Smooth muscle cell of the coronary artery (primary cell): Measurements from ENCODE around the gene NTN5. TPM values are rescaled to one million over a fixed set of nuclear protein-coding genes. Genes with fewer than 3 reads are reported as not detected.

Source experiments
- total RNA-seq: library from RNA; depleted of rRNA; stranded (reverse); fragments of >200 nt; gene quantifications from 2 replicates; pipeline ENCODE4 v1.2.3, GENCODE V29; 2014; ENCODE audit warnings: low replicate concordance

Gene NTN5
- total RNA-seq: under 0.01 and 0.08 TPM in 2 replicates

GRCh38 chr19:48672994-48673393, at the start of gene NTN5:
TSS of gene NTN5 (minus strand) at chr19:48673017. CDS start at chr19:48670986, 2,031 bp downstream.

GRCh38 chr19:48719263-48720171, 46.7 kb upstream of the NTN5 start, which contains the start of gene MAMSTR:
TSS of gene MAMSTR (minus strand) at chr19:48719725. CDS start at chr19:48719031, 694 bp downstream.

GRCh38 chr19:48695743-48696352, 23.0 kb upstream of the NTN5 start, which contains the start of gene FUT2:
TSS of gene FUT2 (plus strand) at chr19:48695971. CDS start at chr19:48702957, 6,986 bp downstream.

GRCh38 chr19:48646001-48646721, 26.7 kb downstream of the NTN5 start, which contains the start of gene CA11:
TSS of gene CA11 (minus strand) at chr19:48646187. CDS start at chr19:48645632, 555 bp downstream.

GRCh38 chr19:48636859-48637448, 35.9 kb downstream of the NTN5 start, which contains the start of gene DBP:
TSS of gene DBP (minus strand) at chr19:48637379. CDS start at chr19:48636994, 385 bp downstream.

GRCh38 chr19:48618916-48619691, 53.7 kb downstream of the NTN5 start, which contains the start of the genes RPL18 and SPHK2:
TSS of gene RPL18 (minus strand) at chr19:48619178. CDS start at chr19:48619143, 35 bp downstream.
TSS of gene SPHK2 (plus strand) at chr19:48619506. CDS start at chr19:48620515, 1,009 bp downstream.

GRCh38 chr19:48614436-48615230, 58.2 kb downstream of the NTN5 start, which contains the start of gene FAM83E:
TSS of gene FAM83E (minus strand) at chr19:48615076. CDS start at chr19:48613372, 1,704 bp downstream.

Other genes with a start within 250 kb of the NTN5 start
- 17.8 and 22.5 TPM in 2 replicates for gene GRWD1, start 227.0 kb downstream of the NTN5 start, total RNA-seq
- 0.23 and 0.59 TPM in 2 replicates for gene KCNJ14, start 217.4 kb downstream of the NTN5 start, total RNA-seq
- gene CYTH2, start 203.6 kb downstream of the NTN5 start, total RNA-seq: 25.4 and 51.5 TPM in 2 replicates
- gene LMTK3, start 161.2 kb downstream of the NTN5 start, total RNA-seq: under 0.01 and 0.08 TPM in 2 replicates
- 0.12 and 0.23 TPM in 2 replicates for gene SULT2B1, start 120.8 kb downstream of the NTN5 start, total RNA-seq
- not detected in 2 replicates for gene SPACA4, start 66.3 kb downstream of the NTN5 start, total RNA-seq
- 0.38 TPM in 1 of 2 replicates, not detected in the other for gene FAM83E, start 57.9 kb downstream of the NTN5 start, total RNA-seq
- gene RPL18, start 53.8 kb downstream of the NTN5 start, total RNA-seq: 1,963 and 2,996 TPM in 2 replicates
- gene SPHK2, start 53.5 kb downstream of the NTN5 start, total RNA-seq: 3.3 and 4.4 TPM in 2 replicates
- gene DBP, start 35.6 kb downstream of the NTN5 start, total RNA-seq: 2.8 and 8.1 TPM in 2 replicates
- 1.1 and 4.0 TPM in 2 replicates for gene CA11, start 26.8 kb downstream of the NTN5 start, total RNA-seq
- gene FUT2, start 23.0 kb upstream of the NTN5 start, total RNA-seq: not detected in 2 replicates
- gene MAMSTR, start 46.7 kb upstream of the NTN5 start, total RNA-seq: 0.12 and 0.30 TPM in 2 replicates
- 0.30 and 0.59 TPM in 2 replicates for gene RASIP1, start 67.6 kb upstream of the NTN5 start, total RNA-seq
- gene IZUMO1, start 73.9 kb upstream of the NTN5 start, total RNA-seq: not detected in 2 replicates
- under 0.01 and 0.68 TPM in 2 replicates for gene FUT1, start 79.6 kb upstream of the NTN5 start, total RNA-seq
- gene FGF21, start 82.5 kb upstream of the NTN5 start, total RNA-seq: not detected in 2 replicates
- 24.1 and 34.1 TPM in 2 replicates for gene BCAT2, start 138.0 kb upstream of the NTN5 start, total RNA-seq
- 5.3 and 8.8 TPM in 2 replicates for gene HSD17B14, start 163.5 kb upstream of the NTN5 start, total RNA-seq
- gene PLEKHA4, start 195.6 kb upstream of the NTN5 start, total RNA-seq: 8.3 and 20.7 TPM in 2 replicates
- 37.8 and 59.0 TPM in 2 replicates for gene PPP1R15A, start 199.4 kb upstream of the NTN5 start, total RNA-seq
- gene TULP2, start 225.7 kb upstream of the NTN5 start, total RNA-seq: 0.08 and 0.59 TPM in 2 replicates
- gene NUCB1, start 227.3 kb upstream of the NTN5 start, total RNA-seq: 113 and 238 TPM in 2 replicates